Tibial nerve (tissue), 4 donors: ENCODE data around the gene RAB11FIP5.

ENCODE experiments used
- CTCF ChIP-seq, 5 experiments: fragments of 200-600 bp in 3 of 5; fragments of 450-650 bp in 2 of 5; sonication (generic) in 3 of 5; IDR thresholded peaks; one replicate each; pipeline ENCODE4 v1.5.1; 2016 to 2019; ENCODE audit warnings: antibody characterized with exemption in 5 of 5, mild to moderate bottlenecking in 3 of 5, moderate library complexity in 2 of 5
- EP300 ChIP-seq, 2 donors: sonication (generic); formaldehyde crosslinking; IDR thresholded peaks; one replicate each; pipeline ENCODE4 v1.6.1; 2017; ENCODE audit warnings: antibody characterized with exemption in 2 of 2, mild to moderate bottlenecking in 1 of 2
- POLR2A ChIP-seq, 2 donors: fragments of 450-650 bp; IDR thresholded peaks; one replicate each; pipeline ENCODE4 v1.6.1; 2017; ENCODE audit warnings: antibody characterized with exemption in 2 of 2, mild to moderate bottlenecking in 2 of 2, moderate library complexity in 2 of 2

- TF ChIP-seq CTCF (IDR thresholded peaks at IDR 0.05) (no peak), POLR2A (IDR thresholded peaks at IDR 0.05) (no peak), EP300 (IDR thresholded peaks at IDR 0.05) (no peak)
These were observed 5.4 kb downstream of the RAB11FIP5 start for GRCh38 chr2:73107211-73107926.
